Endothelial cell of umbilical vein (primary cell): Measurements from ENCODE around the gene RNF214. TPM values are rescaled to one million over a fixed set of nuclear protein-coding genes. Genes with fewer than 3 reads are reported as not detected.

ENCODE experiments used
- BruUV-seq: library from RNA; stranded (reverse); fragments of 400-500 nt; replicated peaks from 2 replicates; lab custom pipeline; 2021; lab: Mats Ljungman, UMichigan
- CTCF ChIA-PET: fragments of 300-600, 350-600 bp; sonication (Branson Sonifier 250); formaldehyde crosslinking; loops from one replicate; lab custom pipeline; 2021; ENCODE audit warnings: antibody characterized with exemption, inconsistent platforms; lab: Charles Lee
- POLR2A ChIA-PET: fragments of 300-600, 350-600 bp; sonication (Branson Sonifier 250); formaldehyde crosslinking; loops from one replicate; lab custom pipeline; 2021; ENCODE audit warnings: antibody characterized with exemption, inconsistent platforms; lab: Charles Lee
- DNase-seq: peaks from one replicate; pipeline ENCODE4 v3.0.0-alpha.2; 2011; ENCODE audit warnings: low read depth, low spot score
- FAIRE-seq: peaks from 2 replicates; lab custom pipeline; 2011; peaks lifted over from hg19 to GRCh38; lab: Jason Lieb, UNC
- H2AFZ ChIP-seq: 2 replicates; pipeline ENCODE4 v1.6.0; 2012; ENCODE audit warnings: low read depth, low read length, control low read depth, inconsistent platforms
- H3K27ac ChIP-seq: 2 replicates; pipeline ENCODE4 v1.5.1; 2011; ENCODE audit warnings: low read depth, mild to moderate bottlenecking, control low read depth, low read length, moderate library complexity; ENCODE audit not compliant: insufficient read depth
- H3K27me3 ChIP-seq, 2 experiments: 2 replicates each; pipeline versions ENCODE4 v1.6.0 to v1.6.1; 2011; ENCODE audit warnings: low read length in 2 of 2, mixed read lengths in 1 of 2; ENCODE audit not compliant: control insufficient read depth in 2 of 2, insufficient read depth in 2 of 2
- H3K36me3 ChIP-seq, 2 experiments: 2 replicates in 1 of 2; 3 replicates in 1 of 2; pipeline ENCODE4 v1.5.1; 2011; ENCODE audit warnings: low read length in 2 of 2, mild to moderate bottlenecking in 1 of 2, moderate library complexity in 1 of 2; ENCODE audit not compliant: control insufficient read depth in 2 of 2, insufficient read depth in 2 of 2; ENCODE audit errors: extremely low read depth in 1 of 2
- H3K4me1 ChIP-seq: 3 replicates; pipeline ENCODE4 v1.5.1; 2011; ENCODE audit warnings: mild to moderate bottlenecking, low read length; ENCODE audit not compliant: control insufficient read depth, insufficient read depth; ENCODE audit errors: extremely low read depth
- H3K4me2 ChIP-seq: 2 replicates; pipeline ENCODE4 v1.6.1; 2011; ENCODE audit warnings: low read length, control low read depth, mixed read lengths; ENCODE audit not compliant: insufficient read depth
- H3K4me3 ChIP-seq, 3 experiments: fragments of 200-600 bp in 1 of 3; sonication (generic), shearing (Covaris generic) in 1 of 3; replicated peaks in 1 of 3; 2 replicates each; pipeline ENCODE4 v1.5.1; 2011 to 2016; ENCODE audit warnings: control low read depth in 3 of 3, low read length in 3 of 3, mild to moderate bottlenecking in 2 of 3, inconsistent platforms in 1 of 3, low read depth in 1 of 3, moderate library complexity in 1 of 3; ENCODE audit not compliant: insufficient read depth in 1 of 3
- H3K79me2 ChIP-seq: 2 replicates; pipeline ENCODE4 v1.6.0; 2012; ENCODE audit warnings: low read length, inconsistent platforms; ENCODE audit not compliant: control insufficient read depth, insufficient read depth
- H3K9ac ChIP-seq: replicated peaks from 2 replicates; pipeline ENCODE3; 2011; ENCODE audit warnings: low read length, control low read depth; ENCODE audit not compliant: insufficient read depth; ENCODE audit errors: extremely low read depth
- H3K9me1 ChIP-seq: replicated peaks from 3 replicates; pipeline ENCODE4 v1.6.0; 2011; ENCODE audit warnings: mild to moderate bottlenecking, low read length; ENCODE audit not compliant: control insufficient read depth, insufficient read depth; ENCODE audit errors: extremely low read depth
- H3K9me3 ChIP-seq: replicated peaks from 2 replicates; pipeline ENCODE4 v1.5.1; 2012; ENCODE audit warnings: low read length, inconsistent platforms; ENCODE audit not compliant: control insufficient read depth, insufficient read depth
- H4K20me1 ChIP-seq: replicated peaks from 2 replicates; pipeline ENCODE3; 2011; ENCODE audit warnings: mild to moderate bottlenecking, low read length; ENCODE audit not compliant: control insufficient read depth, insufficient read depth; ENCODE audit errors: extremely low read depth
- JUN ChIP-seq: IDR thresholded peaks from 2 replicates; pipeline ENCODE4 v1.6.1; 2011; ENCODE audit warnings: borderline replicate concordance, low read depth; ENCODE audit not compliant: insufficient read length, insufficient read depth
- POLR2AphosphoS5 ChIP-seq: IDR thresholded peaks from 2 replicates; pipeline ENCODE4 v1.6.1; 2012; ENCODE audit warnings: low read depth, mild to moderate bottlenecking, control low read depth, low read length, moderate library complexity; ENCODE audit not compliant: insufficient read depth
- dilution Hi-C: fragments of 300-500 bp; cut with MboI; formaldehyde crosslinking; loops from one replicate; pipeline ENCODE4 v1.15.0; 2019; ENCODE audit warnings: low sequenced_read_pairs; ENCODE audit not compliant: extremely low pct_ligation_motif_present
- intact Hi-C: fragments of 100-400 bp; cut with micrococcal nuclease; formaldehyde crosslinking; loops from one replicate; pipeline ENCODE4 v1.10.0; 2022
- polyA plus RNA-seq, 4 experiments: library from polyadenylated mRNA; depleted of rRNA in 3 of 4; stranded (reverse) in 3 of 4; unstranded in 1 of 4; fragments of >200 nt; gene quantifications; 2 replicates each; pipeline versions ENCODE4 v1.2.1 to v1.2.3, GENCODE V29; 2011 to 2012; ENCODE audit warnings: missing spikeins in 1 of 4
- total RNA-seq: library from RNA; stranded (reverse); gene quantifications from 2 replicates; pipeline ENCODE4 v1.2.3, GENCODE V29; 2021
- TF ChIP-seq, protein P1 (sequence below), 2 donors: IDR thresholded peaks; 1 replicate in 1 of 2; 2 replicates in 1 of 2; pipeline ENCODE4 v1.5.1; 2011; ENCODE audit warnings: low read length in 2 of 2, mild to moderate bottlenecking in 2 of 2, moderate library complexity in 2 of 2, control low read depth in 1 of 2, inconsistent platforms in 1 of 2, low read depth in 1 of 2; ENCODE audit not compliant: insufficient read depth in 1 of 2; ENCODE audit errors: extremely low read depth in 1 of 2

RNF214 gene
- total and polyA plus RNA-seq, 2 donors (not counting 3 experiments of a cell fraction or from before 2014, with no cell fraction given) = 24.3 to 28.2 TPM

DNA sequence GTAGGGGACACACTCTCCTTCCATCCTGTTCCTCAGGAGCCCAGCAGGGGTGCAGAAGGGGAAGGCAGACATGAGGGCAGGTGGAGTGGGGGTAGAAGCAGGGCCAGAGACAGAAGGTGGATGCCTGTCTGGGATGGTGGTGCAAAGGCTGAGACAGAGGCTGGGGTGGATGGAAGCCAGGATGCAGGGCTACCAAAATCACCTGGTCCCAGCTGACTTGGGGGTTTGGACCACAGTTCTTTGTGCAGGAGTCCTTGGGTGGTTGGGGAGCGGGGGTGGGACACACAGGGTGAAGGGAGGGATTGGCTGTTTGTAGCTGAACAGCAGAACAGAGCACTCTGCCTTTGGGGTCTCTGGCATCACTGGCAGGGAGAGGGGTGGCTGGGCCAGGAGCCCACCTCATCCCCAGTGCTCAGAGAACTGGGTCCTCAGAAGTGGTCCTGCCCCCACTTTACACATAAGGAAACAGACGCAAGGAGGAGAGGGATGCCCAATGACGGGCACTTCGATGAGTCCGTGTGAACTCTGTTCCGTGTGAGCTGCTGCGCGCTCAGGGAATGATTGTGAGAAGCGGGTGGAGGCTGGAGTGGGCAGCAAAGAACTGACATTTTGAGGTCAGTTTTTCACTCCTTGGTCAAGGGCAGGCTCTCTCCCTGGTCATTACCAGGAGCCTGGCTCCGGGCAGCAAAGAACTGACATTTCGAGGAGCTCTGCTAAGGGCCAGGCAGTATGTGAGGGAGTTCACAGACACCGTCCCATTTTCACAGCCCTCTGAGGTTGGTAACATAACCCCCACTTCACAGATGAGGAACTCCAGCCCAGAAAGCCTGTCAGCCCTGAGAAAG is 31.4 kb upstream of the RNF214 start:
- TF ChIP-seq, protein P1, sequence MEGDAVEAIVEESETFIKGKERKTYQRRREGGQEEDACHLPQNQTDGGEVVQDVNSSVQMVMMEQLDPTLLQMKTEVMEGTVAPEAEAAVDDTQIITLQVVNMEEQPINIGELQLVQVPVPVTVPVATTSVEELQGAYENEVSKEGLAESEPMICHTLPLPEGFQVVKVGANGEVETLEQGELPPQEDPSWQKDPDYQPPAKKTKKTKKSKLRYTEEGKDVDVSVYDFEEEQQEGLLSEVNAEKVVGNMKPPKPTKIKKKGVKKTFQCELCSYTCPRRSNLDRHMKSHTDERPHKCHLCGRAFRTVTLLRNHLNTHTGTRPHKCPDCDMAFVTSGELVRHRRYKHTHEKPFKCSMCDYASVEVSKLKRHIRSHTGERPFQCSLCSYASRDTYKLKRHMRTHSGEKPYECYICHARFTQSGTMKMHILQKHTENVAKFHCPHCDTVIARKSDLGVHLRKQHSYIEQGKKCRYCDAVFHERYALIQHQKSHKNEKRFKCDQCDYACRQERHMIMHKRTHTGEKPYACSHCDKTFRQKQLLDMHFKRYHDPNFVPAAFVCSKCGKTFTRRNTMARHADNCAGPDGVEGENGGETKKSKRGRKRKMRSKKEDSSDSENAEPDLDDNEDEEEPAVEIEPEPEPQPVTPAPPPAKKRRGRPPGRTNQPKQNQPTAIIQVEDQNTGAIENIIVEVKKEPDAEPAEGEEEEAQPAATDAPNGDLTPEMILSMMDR (IDR thresholded peaks at IDR 0.05; ENCODE audit: extremely low read depth in 1 of 2, insufficient read depth in 1 of 2, low read depth in 1 of 2, low read length in 2 of 2) = no peak
- TF ChIP-seq JUN (no peak), POLR2AphosphoS5 (no peak)
- dilution Hi-C loops (no loop called here), intact Hi-C loops (no loop called here)
- H3K9me3 ChIP-seq = no peaks in the 10 kb centered on the region
- POLR2A ChIA-PET = interaction anchor here (0.6 to 0.7 kb wide), 2 partner anchors 284 to 413 kb away, joined by 3 read pairs; partner anchors contain the start of gene ZPR1
- no peaks in the 10 kb centered on the region for H4K20me1 ChIP-seq
- H3K9me1 ChIP-seq = no peaks in the 10 kb centered on the region
- CTCF ChIA-PET = interaction anchor here (0.8 to 1.6 kb wide), 3 partner anchors 20 to 31 kb away, joined by 3 to 6 read pairs (median 3); partner anchors contain the start of gene PCSK7
- no peaks in the 10 kb centered on the region for H3K27me3 ChIP-seq
- FAIRE-seq (no peak), DNase-seq (no peak)
- no peak overlapping the region for H3K9ac ChIP-seq
- H3K4me1 ChIP-seq = peaks cover 9% of the 10 kb centered on the region
- BruUV-seq = no TSS peak
- no peak overlapping the region for H2AFZ ChIP-seq
- peaks cover 0 to 5% of the 10 kb centered on the region in 2 experiments for H3K36me3 ChIP-seq
- H3K4me3 ChIP-seq = no peak overlapping the region
- no peak overlapping the region for H3K4me2 ChIP-seq
- no peak overlapping the region for H3K27ac ChIP-seq
- no peaks in the 10 kb centered on the region for H3K79me2 ChIP-seq
